ENCODE measurements around the gene TBXAS1.

The TBXAS1 gene

GRCh38 chr7:139906879-139907278, 77.8 kb downstream of the TBXAS1 start:
- no peak overlapping the region for H3K27ac ChIP-seq
- TF ChIP-seq CTCF (conservative IDR thresholded peaks at IDR 0.05): no peak
- TF ChIP-seq ZFX (IDR thresholded peaks at IDR 0.05): no peak

GRCh38 chr7:139908792-139909191, 79.7 kb downstream of the TBXAS1 start:
- TF ChIP-seq CTCF (conservative IDR thresholded peaks at IDR 0.05) (no peak), ZFX (IDR thresholded peaks at IDR 0.05) (no peak)
- no peak overlapping the region for H3K27ac ChIP-seq

- TF ChIP-seq CTCF (conservative IDR thresholded peaks at IDR 0.05): no peak; the same call in 1 of the 2 replicates
- no peak for TF ChIP-seq ZFX (IDR thresholded peaks at IDR 0.05)
- peak overlapping the region; percentile 34; the same call in 1 of the 2 replicates for H3K27ac ChIP-seq
Observed at GRCh38 chr7:139909379-139910050, 80.5 kb downstream of the TBXAS1 start.

- TF ChIP-seq CTCF (conservative IDR thresholded peaks at IDR 0.05): no peak
- TF ChIP-seq ZFX (IDR thresholded peaks at IDR 0.05): no peak
- peak overlapping the region; percentile 53 for H3K27ac ChIP-seq
Observed at GRCh38 chr7:139913021-139913844, 84.2 kb downstream of the TBXAS1 start.

GRCh38 chr7:139913845-139914135, 84.7 kb downstream of the TBXAS1 start:
- peak overlapping the region; percentile 53 for H3K27ac ChIP-seq
- no peak for TF ChIP-seq ZFX (IDR thresholded peaks at IDR 0.05)
- TF ChIP-seq CTCF (conservative IDR thresholded peaks at IDR 0.05): no peak

- peak overlapping the region; percentile 53 for H3K27ac ChIP-seq
- TF ChIP-seq ZFX (IDR thresholded peaks at IDR 0.05) (no peak), CTCF (conservative IDR thresholded peaks at IDR 0.05) (no peak)
Observed at GRCh38 chr7:139914306-139915267, 85.5 kb downstream of the TBXAS1 start.
